Sigmoid colon (tissue), 7 donors: ENCODE data around the gene LMF2. TPM values are rescaled to one million over a fixed set of nuclear protein-coding genes. Genes with fewer than 3 reads are reported as not detected.

ENCODE experiments used
- DNase-seq: peaks from one replicate; pipeline ENCODE4 v3.0.0-alpha.2; 2019
- H3K27ac ChIP-seq, 4 donors: fragments of 200-600 bp; sonication (generic); one replicate each; pipeline ENCODE4 v1.5.1; 2016 to 2019; ENCODE audit warnings: mild to moderate bottlenecking in 1 of 4
- H3K27me3 ChIP-seq, 3 donors: fragments of 200-600 bp; sonication (generic); one replicate each; pipeline ENCODE4 v1.5.1; 2019; ENCODE audit warnings: mild to moderate bottlenecking in 1 of 3
- H3K36me3 ChIP-seq, 4 donors: fragments of 200-600 bp; sonication (generic); one replicate each; pipeline ENCODE4 v1.5.1; 2016 to 2019
- H3K4me1 ChIP-seq, 4 donors: fragments of 200-600 bp; sonication (generic); one replicate each; pipeline ENCODE4 v1.5.1; 2017 to 2019
- H3K4me3 ChIP-seq, 4 donors: fragments of 200-600 bp; sonication (generic); one replicate each; pipeline ENCODE4 v1.5.1; 2017 to 2019; ENCODE audit warnings: mild to moderate bottlenecking in 2 of 4, moderate library complexity in 1 of 4
- H3K9me3 ChIP-seq, 4 donors: fragments of 200-600 bp in 3 of 4; sonication (generic) in 3 of 4; one replicate each; pipeline versions ENCODE4 v1.5.1 to v1.6.1; 2013 to 2019
- EP300 ChIP-seq, 4 donors: sonication (generic); formaldehyde crosslinking; IDR thresholded peaks; one replicate each; pipeline ENCODE4 v1.6.1; 2017; ENCODE audit warnings: antibody characterized with exemption in 4 of 4
- POLR2A ChIP-seq, 2 donors: fragments of 450-650 bp; IDR thresholded peaks; one replicate each; pipeline ENCODE4 v1.6.1; 2016; ENCODE audit warnings: antibody characterized with exemption in 2 of 2, mild to moderate bottlenecking in 2 of 2, moderate library complexity in 2 of 2
- POLR2AphosphoS5 ChIP-seq, 4 donors: sonication (generic); formaldehyde crosslinking; IDR thresholded peaks; one replicate each; pipeline ENCODE4 v1.6.1; 2017; ENCODE audit warnings: antibody characterized with exemption in 4 of 4
- WGBS, 2 donors: extraction: QIAGEN DNeasy Blood & Tissue Kit; methylation state at CpG; one replicate each; pipeline ENCODE4 v1.1.7; 2013; 5-methylcytosine and 5-hydroxymethylcytosine counted together
- intact Hi-C: fragments of 100-400 bp; cut with DNase I; formaldehyde crosslinking; loops from one replicate; pipeline ENCODE4 v1.15.1; 2023
- polyA plus RNA-seq, 3 donors: library from polyadenylated mRNA; stranded (reverse); fragments of 200-250 nt; gene quantifications; one replicate each; pipeline ENCODE4 v1.2.3, GENCODE V29; 2013
- total RNA-seq, 4 donors: library from RNA; depleted of rRNA; stranded (reverse); fragments of >200 nt; gene quantifications; one replicate each; pipeline ENCODE4 v1.1.0, GENCODE V29; 2016
- TF ChIP-seq, protein P1 (sequence below), 4 experiments: fragments of 450-650 bp in 3 of 4; fragments of 200-600 bp in 1 of 4; IDR thresholded peaks; one replicate each; pipeline ENCODE4 v1.5.1; 2016 to 2019; ENCODE audit warnings: antibody characterized with exemption in 4 of 4, mild to moderate bottlenecking in 3 of 4, moderate library complexity in 2 of 4
- donor health status: healthy with polysubstance abuse.
- donor health status: Bipolar disorder and iron deficiency.
- donor health status: healthy.

Gene LMF2
- total and polyA plus RNA-seq, 7 donors = 7.2 to 61.1 (median 41.4) TPM

DNA sequence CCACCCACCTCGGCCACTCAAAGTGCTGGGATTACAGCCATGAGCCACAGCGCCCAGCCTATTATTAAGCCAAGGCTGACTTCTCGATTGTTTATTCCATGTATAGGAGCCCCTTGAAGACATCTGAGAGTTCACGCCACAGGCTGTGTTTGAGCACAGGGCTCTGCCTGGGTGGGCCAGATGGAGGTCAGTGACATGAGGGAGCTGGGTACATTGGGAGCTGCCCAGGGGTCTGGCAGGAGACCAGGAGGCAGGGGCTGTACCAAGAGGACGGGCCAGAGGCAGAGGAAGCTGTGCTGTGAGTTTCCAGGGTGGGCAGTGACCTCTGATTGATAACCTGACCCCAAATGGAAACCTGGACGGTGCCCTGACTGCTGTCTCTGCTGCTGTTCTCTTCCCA, 5.4 kb downstream of the LMF2 start:
- Histone ChIP-seq H3K4me1 (peaks cover 0 to 26% (median 12%) of the 10 kb centered on the region in 4 donors), H3K36me3 (peaks cover 20 to 36% (median 29%) of the 10 kb centered on the region in 4 donors), H3K9me3 (no peaks in the 10 kb centered on the region), H3K27ac (no peak overlapping the region), H3K27me3 (no peaks in the 10 kb centered on the region), H3K4me3 (no peak overlapping the region)
- WGBS, 2 donors = 87 to 89% methylated on average over 6 of the region's 6 CpGs
- DNase-seq = no peak
- intact Hi-C loops = no loop called here
- no peak for TF ChIP-seq EP300 (IDR thresholded peaks at IDR 0.05)
- TF ChIP-seq, protein P1, sequence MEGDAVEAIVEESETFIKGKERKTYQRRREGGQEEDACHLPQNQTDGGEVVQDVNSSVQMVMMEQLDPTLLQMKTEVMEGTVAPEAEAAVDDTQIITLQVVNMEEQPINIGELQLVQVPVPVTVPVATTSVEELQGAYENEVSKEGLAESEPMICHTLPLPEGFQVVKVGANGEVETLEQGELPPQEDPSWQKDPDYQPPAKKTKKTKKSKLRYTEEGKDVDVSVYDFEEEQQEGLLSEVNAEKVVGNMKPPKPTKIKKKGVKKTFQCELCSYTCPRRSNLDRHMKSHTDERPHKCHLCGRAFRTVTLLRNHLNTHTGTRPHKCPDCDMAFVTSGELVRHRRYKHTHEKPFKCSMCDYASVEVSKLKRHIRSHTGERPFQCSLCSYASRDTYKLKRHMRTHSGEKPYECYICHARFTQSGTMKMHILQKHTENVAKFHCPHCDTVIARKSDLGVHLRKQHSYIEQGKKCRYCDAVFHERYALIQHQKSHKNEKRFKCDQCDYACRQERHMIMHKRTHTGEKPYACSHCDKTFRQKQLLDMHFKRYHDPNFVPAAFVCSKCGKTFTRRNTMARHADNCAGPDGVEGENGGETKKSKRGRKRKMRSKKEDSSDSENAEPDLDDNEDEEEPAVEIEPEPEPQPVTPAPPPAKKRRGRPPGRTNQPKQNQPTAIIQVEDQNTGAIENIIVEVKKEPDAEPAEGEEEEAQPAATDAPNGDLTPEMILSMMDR (IDR thresholded peaks at IDR 0.05) = no peak
- TF ChIP-seq POLR2A (IDR thresholded peaks at IDR 0.05) = no peak

DNA sequence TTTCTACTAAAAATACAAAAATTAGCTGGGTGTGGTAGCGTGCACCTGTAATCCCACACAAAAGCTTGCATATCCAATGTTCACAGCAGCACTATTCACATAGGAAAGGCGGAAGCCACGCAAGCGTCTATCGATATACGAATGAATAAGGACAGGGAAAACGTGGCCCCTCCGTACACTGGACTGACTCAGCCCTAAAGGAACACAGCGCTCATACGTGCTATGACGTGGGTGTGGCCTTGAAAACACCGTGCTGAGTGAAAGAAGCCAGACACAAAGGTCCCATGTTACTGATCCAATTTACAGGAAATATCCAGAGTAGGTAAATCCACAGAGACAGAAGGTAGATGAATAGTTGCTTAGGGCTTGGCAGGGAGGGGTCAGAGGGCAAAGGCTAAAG, 7.0 kb downstream of the LMF2 start:
- H3K27ac ChIP-seq = no peak overlapping the region
- H3K27me3 ChIP-seq = no peaks in the 10 kb centered on the region
- DNase-seq = no peak
- TF ChIP-seq POLR2A (IDR thresholded peaks at IDR 0.05) = no peak
- TF ChIP-seq EP300 (IDR thresholded peaks at IDR 0.05) = no peak
- TF ChIP-seq POLR2AphosphoS5 (IDR thresholded peaks at IDR 0.05) = no peak
- TF ChIP-seq, protein P1 (IDR thresholded peaks at IDR 0.05) = no peak
- WGBS, 2 donors = 84 to 89% methylated on average over 12 of the region's 12 CpGs
- peaks cover 0 to 10% (median 0%) of the 10 kb centered on the region in 4 donors for H3K4me1 ChIP-seq
- intact Hi-C loops = no loop called here
- H3K36me3 ChIP-seq = peaks cover 15 to 28% (median 24%) of the 10 kb centered on the region in 4 donors
- no peaks in the 10 kb centered on the region for H3K9me3 ChIP-seq
- no peak overlapping the region for H3K4me3 ChIP-seq

DNA sequence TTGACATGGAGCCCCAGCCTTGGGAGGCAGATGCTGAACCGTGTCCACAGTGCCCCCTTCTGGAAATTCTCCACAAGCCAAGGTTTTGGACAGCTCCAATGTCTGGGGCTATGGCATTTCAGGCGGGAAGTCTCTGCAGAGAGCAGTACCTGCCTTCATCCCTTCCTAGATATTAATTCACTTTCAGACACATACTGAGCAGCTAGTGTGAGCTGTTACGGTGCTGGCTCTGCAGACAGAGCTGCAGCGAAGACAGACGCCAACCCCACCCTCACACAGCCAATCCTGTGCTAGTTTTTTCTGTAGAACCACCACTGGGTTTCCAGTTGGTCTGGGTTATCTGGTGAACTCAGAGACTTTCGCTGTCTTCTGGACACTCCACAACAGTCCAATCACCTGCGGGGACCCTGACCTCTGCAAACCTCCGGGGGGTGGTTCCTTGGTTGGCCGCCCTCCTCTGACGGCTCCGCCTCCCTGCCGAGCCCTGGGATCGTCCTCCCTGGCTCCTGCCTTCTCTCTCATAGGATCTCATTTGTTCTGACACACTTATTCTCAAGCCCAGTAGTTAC, 9.1 kb downstream of the LMF2 start:
- no peaks in the 10 kb centered on the region for H3K9me3 ChIP-seq
- H3K4me3 ChIP-seq = no peak overlapping the region
- no peak for DNase-seq
- TF ChIP-seq POLR2A (IDR thresholded peaks at IDR 0.05) = no peak
- TF ChIP-seq, protein P1 (IDR thresholded peaks at IDR 0.05) = peak in 3 of 4 experiments; percentile 17 to 28 (median 24)
- no peak for TF ChIP-seq POLR2AphosphoS5 (IDR thresholded peaks at IDR 0.05)
- TF ChIP-seq EP300 (IDR thresholded peaks at IDR 0.05) = no peak
- peaks cover 0 to 8% (median 0%) of the 10 kb centered on the region in 4 donors for H3K4me1 ChIP-seq
- H3K36me3 ChIP-seq = peaks cover 7 to 11% (median 9%) of the 10 kb centered on the region in 4 donors
- no peak overlapping the region for H3K27ac ChIP-seq
- intact Hi-C loops = no loop called here
- WGBS, 2 donors = 8 to 18% methylated on average over 13 of the region's 13 CpGs
- H3K27me3 ChIP-seq = no peaks in the 10 kb centered on the region

DNA sequence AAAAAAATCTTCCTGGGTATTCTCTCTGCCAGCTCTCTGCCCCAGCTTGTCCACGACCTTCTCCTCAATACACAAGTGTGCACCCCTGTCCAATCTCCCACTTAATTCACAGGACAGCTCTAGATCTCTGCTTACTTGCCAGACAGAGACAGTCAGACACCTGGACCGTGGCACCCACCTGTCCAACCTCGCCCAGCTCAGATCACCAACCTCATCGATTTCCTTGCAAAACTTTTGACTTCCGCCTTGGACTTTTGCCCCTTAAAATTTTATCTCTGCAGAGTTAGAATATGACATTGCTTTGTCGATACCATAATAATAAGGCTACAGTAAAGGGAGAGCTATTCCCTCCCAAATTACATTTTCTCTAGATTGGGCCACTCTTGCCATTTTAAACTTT, 10.4 kb downstream of the LMF2 start:
- TF ChIP-seq POLR2A (IDR thresholded peaks at IDR 0.05) = no peak
- TF ChIP-seq POLR2AphosphoS5 (IDR thresholded peaks at IDR 0.05) = no peak
- no peak for TF ChIP-seq EP300 (IDR thresholded peaks at IDR 0.05)
- TF ChIP-seq, protein P1 (IDR thresholded peaks at IDR 0.05) = no peak
- intact Hi-C loops = no loop called here
- Histone ChIP-seq H3K36me3 (no peaks in the 10 kb centered on the region), H3K4me1 (peaks cover 0 to 8% (median 0%) of the 10 kb centered on the region in 4 donors), H3K4me3 (no peak overlapping the region), H3K27me3 (no peaks in the 10 kb centered on the region), H3K27ac (no peak overlapping the region), H3K9me3 (no peaks in the 10 kb centered on the region)
- WGBS, 2 donors = 15 to 64% methylated on average over 6 of the region's 6 CpGs
- no peak for DNase-seq
